Activated CD4-positive, alpha-beta memory T cell treated with anti-CD3 and anti-CD28 coated beads for 36 hours (primary cell): ENCODE results near the gene TMEM178B. TPM values are rescaled to one million over a fixed set of nuclear protein-coding genes. Genes with fewer than 3 reads are reported as not detected.

Experiments used
- CTCF ChIA-PET: fragments of 350-600 bp; sonication (Branson Sonifier 250); formaldehyde crosslinking; loops from one replicate; lab custom pipeline; 2021; ENCODE audit warnings: antibody characterized with exemption, inconsistent platforms; lab: Charles Lee
- POLR2A ChIA-PET: fragments of 350-600 bp; sonication (Branson Sonifier 250); formaldehyde crosslinking; loops from one replicate; lab custom pipeline; 2021; ENCODE audit warnings: antibody characterized with exemption; lab: Charles Lee
- DNase-seq: peaks from one replicate; pipeline ENCODE4 v3.0.0-alpha.2; 2020
- H3K27ac Mint-ChIP-seq: one replicate; pipeline ENCODE4 v1.8.0; 2021; ENCODE audit warnings: mixed read lengths
- H3K27me3 Mint-ChIP-seq: one replicate; pipeline ENCODE4 v1.8.0; 2021; ENCODE audit warnings: mixed read lengths
- H3K36me3 Mint-ChIP-seq: one replicate; pipeline ENCODE4 v1.8.0; 2021; ENCODE audit warnings: mixed read lengths
- H3K4me1 Mint-ChIP-seq: one replicate; pipeline ENCODE4 v1.8.0; 2021; ENCODE audit warnings: low read depth, mixed read lengths
- H3K4me3 Mint-ChIP-seq: one replicate; pipeline ENCODE4 v1.8.0; 2021; ENCODE audit warnings: mild to moderate bottlenecking, mixed read lengths
- H3K9me3 Mint-ChIP-seq: one replicate; pipeline ENCODE4 v1.8.0; 2021; ENCODE audit warnings: mixed read lengths
- intact Hi-C: fragments of 100-400 bp; cut with micrococcal nuclease; formaldehyde crosslinking; loops from one replicate; pipeline ENCODE4 v1.15.1; 2023
- total RNA-seq, 2 experiments: library from RNA; stranded (reverse); gene quantifications; one replicate each; pipeline ENCODE4 v1.2.3, GENCODE V29; 2021

The TMEM178B gene
- total RNA-seq, 2 experiments from 2014 or later, result 0.58 to 0.81 TPM

DNA sequence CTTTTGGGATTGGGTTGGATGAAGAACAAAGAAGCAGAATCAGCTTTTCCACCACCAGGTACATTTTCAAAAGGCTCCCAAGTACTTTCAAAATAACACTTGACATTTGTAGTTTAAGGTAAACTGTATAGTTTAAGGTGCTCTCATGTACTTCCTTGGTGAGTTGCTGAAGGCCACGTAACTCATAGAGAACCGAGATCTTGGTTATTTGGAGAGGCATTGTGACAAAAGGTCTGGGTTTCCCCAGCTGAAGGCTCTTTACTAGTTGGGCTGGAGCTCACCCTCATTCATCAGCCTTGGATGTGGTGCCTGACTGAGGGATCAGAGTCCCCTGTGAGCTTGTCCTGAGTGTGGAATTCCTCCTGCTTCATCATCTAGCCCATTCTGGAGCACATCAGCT is 191.8 kb downstream of the TMEM178B start:
- H3K4me1 Mint-ChIP-seq, result peaks cover 10% of the 10 kb centered on the region
- ChIA-PET POLR2A (no interaction called here), CTCF (no interaction called here)
- H3K4me3 Mint-ChIP-seq, result no peak overlapping the region
- peaks cover 6% of the 10 kb centered on the region for H3K27me3 Mint-ChIP-seq
- H3K27ac Mint-ChIP-seq, result no peak overlapping the region
- no peaks in the 10 kb centered on the region for H3K36me3 Mint-ChIP-seq
- no peaks in the 10 kb centered on the region for H3K9me3 Mint-ChIP-seq
- no peak for DNase-seq
- intact Hi-C loops, result no loop called here

- Mint-ChIP-seq H3K27ac (no peak overlapping the region), H3K27me3 (no peaks in the 10 kb centered on the region), H3K9me3 (no peaks in the 10 kb centered on the region), H3K4me1 (peaks cover 2% of the 10 kb centered on the region), H3K36me3 (no peaks in the 10 kb centered on the region), H3K4me3 (no peak overlapping the region)
- CTCF ChIA-PET, result no interaction called here
- intact Hi-C loops, result no loop called here
- DNase-seq, result no peak
- POLR2A ChIA-PET, result no interaction called here
Measured at GRCh38 chr7:141268614-141269013, 194.8 kb downstream of the TMEM178B start.

- Mint-ChIP-seq H3K27me3 (no peaks in the 10 kb centered on the region), H3K9me3 (no peaks in the 10 kb centered on the region), H3K36me3 (no peaks in the 10 kb centered on the region), H3K4me3 (no peak overlapping the region), H3K27ac (no peak overlapping the region), H3K4me1 (no peaks in the 10 kb centered on the region)
- CTCF ChIA-PET, result no interaction called here
- intact Hi-C loops, result no loop called here
- DNase-seq, result no peak
- POLR2A ChIA-PET, result no interaction called here
Measured at GRCh38 chr7:141271451-141271850, 197.6 kb downstream of the TMEM178B start.

DNA sequence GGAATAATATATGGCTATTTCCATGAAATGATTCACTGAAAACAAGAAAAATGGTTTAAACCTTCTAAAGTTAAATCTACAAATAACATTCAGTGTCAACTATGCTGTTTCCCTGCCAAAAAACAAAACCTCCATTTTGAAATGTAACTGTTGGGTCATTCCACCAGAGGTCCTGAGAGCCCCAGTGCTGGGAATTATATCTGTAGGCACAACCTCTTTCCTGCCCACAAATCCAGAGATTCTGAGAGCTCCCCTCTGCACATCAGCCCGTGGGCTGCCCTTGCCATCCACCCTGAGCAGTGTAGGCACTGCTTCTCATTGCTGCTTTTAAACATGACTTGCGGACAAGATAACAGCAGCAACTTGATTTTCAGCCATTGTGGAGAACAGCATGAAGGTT is 198.6 kb downstream of the TMEM178B start:
- DNase-seq, result no peak
- no peaks in the 10 kb centered on the region for H3K4me1 Mint-ChIP-seq
- ChIA-PET CTCF (no interaction called here), POLR2A (no interaction called here)
- no peaks in the 10 kb centered on the region for H3K36me3 Mint-ChIP-seq
- intact Hi-C loops, result no loop called here
- no peak overlapping the region for H3K4me3 Mint-ChIP-seq
- H3K27ac Mint-ChIP-seq, result no peak overlapping the region
- H3K9me3 Mint-ChIP-seq, result no peaks in the 10 kb centered on the region
- H3K27me3 Mint-ChIP-seq, result no peaks in the 10 kb centered on the region

DNA sequence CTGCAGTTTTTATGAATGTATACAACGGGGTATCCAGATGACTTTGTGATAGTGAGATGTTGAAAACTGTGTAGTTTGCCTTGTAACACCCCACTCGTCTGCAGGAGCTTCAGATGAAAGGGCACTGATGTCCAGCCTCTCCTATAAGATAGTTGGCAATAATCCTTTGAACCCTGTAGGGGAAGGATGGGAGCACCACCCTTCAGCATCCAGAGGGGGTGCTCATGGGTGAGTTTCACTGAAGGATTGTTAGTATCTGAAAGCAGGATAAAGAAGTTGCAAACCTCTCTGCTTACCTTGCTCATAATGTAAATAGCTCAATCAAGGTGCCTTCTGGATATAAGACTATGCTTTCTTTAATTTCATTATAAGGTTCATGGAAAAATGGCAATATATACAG is 201.5 kb downstream of the TMEM178B start:
- intact Hi-C loops, result no loop called here
- Mint-ChIP-seq H3K27ac (no peak overlapping the region), H3K9me3 (no peaks in the 10 kb centered on the region), H3K36me3 (no peaks in the 10 kb centered on the region), H3K4me1 (no peaks in the 10 kb centered on the region), H3K27me3 (no peaks in the 10 kb centered on the region), H3K4me3 (no peak overlapping the region)
- ChIA-PET CTCF (interaction anchor here (0.6 to 1.1 kb wide), 2 partner anchors 258 to 260 kb away, joined by 3 to 4 read pairs; no protein-coding TSS in a partner anchor), POLR2A (no interaction called here)
- DNase-seq, result no peak

DNA sequence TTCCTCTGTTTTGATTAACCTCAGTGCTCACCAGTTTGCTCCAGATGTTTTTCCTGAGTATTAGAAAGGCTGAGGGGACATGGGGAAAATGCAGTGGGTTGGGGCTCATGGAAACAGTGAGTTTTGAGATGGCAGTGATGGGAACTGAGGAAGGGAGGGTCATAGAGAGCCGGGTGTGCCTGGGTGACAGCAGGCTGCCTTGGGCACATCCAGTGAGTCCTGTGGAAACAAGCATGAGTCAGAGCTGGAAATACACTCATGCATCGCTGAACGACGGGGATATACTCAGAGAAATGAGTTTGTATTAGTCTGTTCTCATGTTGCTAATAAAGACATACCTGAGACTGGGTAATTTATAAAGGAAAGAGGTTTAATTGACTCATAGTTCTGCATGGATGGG is 202.2 kb downstream of the TMEM178B start:
- CTCF ChIA-PET, result interaction anchor here (0.6 kb wide), 1 partner anchor 259 kb away, joined by 3 read pairs; no protein-coding TSS in a partner anchor
- H3K4me3 Mint-ChIP-seq, result no peak overlapping the region
- no peak for DNase-seq
- no peak overlapping the region for H3K27ac Mint-ChIP-seq
- no peaks in the 10 kb centered on the region for H3K27me3 Mint-ChIP-seq
- intact Hi-C loops, result no loop called here
- POLR2A ChIA-PET, result no interaction called here
- no peaks in the 10 kb centered on the region for H3K9me3 Mint-ChIP-seq
- no peaks in the 10 kb centered on the region for H3K36me3 Mint-ChIP-seq
- no peaks in the 10 kb centered on the region for H3K4me1 Mint-ChIP-seq

DNA sequence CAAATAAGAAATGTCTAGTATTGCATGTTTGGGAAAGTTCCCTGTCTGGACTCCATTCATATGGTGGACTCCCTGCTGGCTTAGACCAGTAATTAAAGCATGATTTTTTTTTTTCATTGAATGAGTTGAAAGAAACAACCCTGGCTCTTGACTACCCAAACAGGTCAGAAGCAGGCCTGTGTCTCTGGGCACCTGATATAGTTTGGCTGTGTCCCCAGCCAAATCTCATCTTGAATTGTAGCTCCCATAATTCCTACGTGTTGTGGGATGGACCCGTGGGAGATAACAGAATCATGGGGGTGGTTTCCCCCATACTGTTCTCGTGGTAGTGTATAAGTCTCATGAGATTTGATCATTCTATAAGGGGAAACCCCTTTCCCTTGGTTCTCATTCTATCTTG is 206.2 kb downstream of the TMEM178B start:
- POLR2A ChIA-PET, result no interaction called here
- H3K4me1 Mint-ChIP-seq, result peaks cover 15% of the 10 kb centered on the region
- CTCF ChIA-PET, result no interaction called here
- intact Hi-C loops, result no loop called here
- H3K27ac Mint-ChIP-seq, result no peak overlapping the region
- no peaks in the 10 kb centered on the region for H3K36me3 Mint-ChIP-seq
- H3K9me3 Mint-ChIP-seq, result no peaks in the 10 kb centered on the region
- no peak overlapping the region for H3K4me3 Mint-ChIP-seq
- no peaks in the 10 kb centered on the region for H3K27me3 Mint-ChIP-seq
- DNase-seq, result no peak

GRCh38 chr7:141281311-141281710 is 207.4 kb downstream of the TMEM178B start:
- no peak overlapping the region for H3K4me3 Mint-ChIP-seq
- no peaks in the 10 kb centered on the region for H3K36me3 Mint-ChIP-seq
- no peaks in the 10 kb centered on the region for H3K27me3 Mint-ChIP-seq
- DNase-seq, result no peak
- H3K4me1 Mint-ChIP-seq, result peaks cover 15% of the 10 kb centered on the region
- intact Hi-C loops, result no loop called here
- POLR2A ChIA-PET, result no interaction called here
- CTCF ChIA-PET, result no interaction called here
- no peaks in the 10 kb centered on the region for H3K9me3 Mint-ChIP-seq
- H3K27ac Mint-ChIP-seq, result no peak overlapping the region

- no peak overlapping the region for H3K27ac Mint-ChIP-seq
- DNase-seq, result no peak
- no peaks in the 10 kb centered on the region for H3K9me3 Mint-ChIP-seq
- peaks cover 20% of the 10 kb centered on the region for H3K4me1 Mint-ChIP-seq
- H3K4me3 Mint-ChIP-seq, result no peak overlapping the region
- ChIA-PET CTCF (no interaction called here), POLR2A (no interaction called here)
- no peaks in the 10 kb centered on the region for H3K36me3 Mint-ChIP-seq
- H3K27me3 Mint-ChIP-seq, result no peaks in the 10 kb centered on the region
- intact Hi-C loops, result no loop called here
Measured at GRCh38 chr7:141286522-141286921, 212.7 kb downstream of the TMEM178B start.

DNA sequence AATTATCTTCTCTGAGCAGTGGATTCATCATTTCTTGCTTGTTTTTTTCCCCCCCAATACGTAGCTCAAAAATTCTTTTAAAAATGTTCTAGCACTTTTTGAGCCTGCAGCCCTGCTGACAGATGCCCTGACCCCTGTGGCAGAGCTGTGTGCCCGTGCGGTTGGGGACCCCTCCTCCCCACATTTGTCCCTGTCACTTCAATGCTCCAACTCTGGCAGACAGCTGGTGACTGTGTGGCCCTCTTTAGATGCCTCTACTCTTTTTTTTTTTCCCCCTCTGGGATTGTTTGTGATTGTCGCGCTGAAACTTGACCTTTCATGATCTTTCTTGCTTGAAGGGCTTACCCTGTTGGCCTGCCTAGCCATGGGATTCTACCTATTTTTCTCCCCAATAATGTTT is 214.1 kb downstream of the TMEM178B start:
- H3K27ac Mint-ChIP-seq, result no peak overlapping the region
- peaks cover 3% of the 10 kb centered on the region for H3K27me3 Mint-ChIP-seq
- H3K36me3 Mint-ChIP-seq, result no peaks in the 10 kb centered on the region
- intact Hi-C loops, result no loop called here
- H3K4me3 Mint-ChIP-seq, result no peak overlapping the region
- ChIA-PET POLR2A (no interaction called here), CTCF (interaction anchor here (0.5 kb wide), 1 partner anchor 404 kb away, joined by 3 read pairs; no protein-coding TSS in a partner anchor)
- DNase-seq, result no peak
- H3K9me3 Mint-ChIP-seq, result no peaks in the 10 kb centered on the region
- H3K4me1 Mint-ChIP-seq, result peaks cover 23% of the 10 kb centered on the region

DNA sequence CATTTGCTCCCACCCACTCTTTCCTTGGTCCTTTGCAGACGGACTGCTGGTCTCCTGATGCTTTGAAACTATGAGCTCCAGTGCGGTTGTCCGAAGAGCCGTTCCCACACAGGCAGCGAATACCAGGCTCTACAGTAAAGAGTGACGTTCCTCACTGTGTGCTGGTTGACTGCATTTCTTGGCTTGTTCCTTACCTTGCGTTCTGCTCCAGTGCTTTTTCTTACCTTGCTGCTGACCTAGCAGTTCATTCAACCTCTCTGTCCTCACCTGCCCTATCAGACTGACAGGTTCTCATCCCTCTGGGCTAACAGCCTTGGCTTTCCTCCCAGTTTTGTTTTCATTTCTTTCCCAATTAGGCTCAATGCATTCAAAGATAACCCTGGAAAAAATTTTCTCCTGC is 214.8 kb downstream of the TMEM178B start:
- H3K36me3 Mint-ChIP-seq, result no peaks in the 10 kb centered on the region
- peaks cover 17% of the 10 kb centered on the region for H3K4me1 Mint-ChIP-seq
- intact Hi-C loops, result no loop called here
- H3K4me3 Mint-ChIP-seq, result no peak overlapping the region
- ChIA-PET POLR2A (no interaction called here), CTCF (no interaction called here)
- DNase-seq, result no peak
- H3K27me3 Mint-ChIP-seq, result peaks cover 3% of the 10 kb centered on the region
- no peaks in the 10 kb centered on the region for H3K9me3 Mint-ChIP-seq
- no peak overlapping the region for H3K27ac Mint-ChIP-seq

DNA sequence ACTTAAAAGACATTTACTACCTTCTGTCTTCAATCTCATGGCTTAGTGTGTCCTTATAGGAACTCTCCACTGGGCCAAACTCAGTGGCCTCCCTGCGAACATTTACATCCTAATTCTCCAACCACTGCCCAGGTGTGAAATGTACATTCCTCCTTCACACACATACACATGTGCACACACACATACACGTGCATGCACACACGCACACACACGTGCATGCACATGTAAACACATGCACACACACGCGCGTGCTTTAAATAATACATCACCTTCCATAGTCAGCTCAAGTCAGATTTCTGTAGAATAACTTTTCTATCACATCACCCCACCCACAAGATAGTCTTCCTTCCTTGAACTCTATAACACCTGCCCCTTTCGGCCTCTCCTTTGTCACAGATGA is 216.5 kb downstream of the TMEM178B start:
- ChIA-PET POLR2A (no interaction called here), CTCF (no interaction called here)
- Mint-ChIP-seq H3K4me1 (peaks cover 9% of the 10 kb centered on the region), H3K27me3 (peaks cover 3% of the 10 kb centered on the region), H3K36me3 (no peaks in the 10 kb centered on the region), H3K9me3 (no peaks in the 10 kb centered on the region), H3K27ac (no peak overlapping the region), H3K4me3 (no peak overlapping the region)
- no peak for DNase-seq
- intact Hi-C loops, result no loop called here

GRCh38 chr7:141290973-141291372 is 217.1 kb downstream of the TMEM178B start:
- CTCF ChIA-PET, result interaction anchor here (0.5 kb wide), 1 partner anchor 52 kb away, joined by 3 read pairs; no protein-coding TSS in a partner anchor

More at GRCh38 chr7:141290973-141291372, 217.1 kb downstream of the TMEM178B start:
- H3K4me3 Mint-ChIP-seq, result no peak overlapping the region
- H3K27me3 Mint-ChIP-seq, result peaks cover 3% of the 10 kb centered on the region
- intact Hi-C loops, result no loop called here
- H3K36me3 Mint-ChIP-seq, result no peaks in the 10 kb centered on the region
- peaks cover 9% of the 10 kb centered on the region for H3K4me1 Mint-ChIP-seq
- POLR2A ChIA-PET, result no interaction called here
- DNase-seq, result no peak
- no peak overlapping the region for H3K27ac Mint-ChIP-seq
- H3K9me3 Mint-ChIP-seq, result no peaks in the 10 kb centered on the region
